Inferior parietal cortex (tissue), 1 donor: ENCODE data around the gene NUP107.

Experiments used
- DNase-seq: peaks from one replicate; pipeline ENCODE4 v3.0.0-alpha.2; 2016; ENCODE audit errors: extremely low spot score

Gene NUP107

GRCh38 chr12:68739891-68740290 lies 53.1 kb downstream of the NUP107 start:
- no peak for DNase-seq

GRCh38 chr12:68743356-68743755 lies 56.6 kb downstream of the NUP107 start:
- no peak for DNase-seq

GRCh38 chr12:68745376-68745903 lies 58.7 kb downstream of the NUP107 start:
- no peak for DNase-seq

- DNase-seq, result peak; percentile 97
Measured at GRCh38 chr12:68745904-68746571, 59.3 kb downstream of the NUP107 start, which contains the start of gene SLC35E3. Gene SLC35E3, plus strand, starts transcription at chr12:68746176. Its CDS starts 202 bp downstream, at chr12:68746378.

- peak; percentile 63 for DNase-seq
Measured at GRCh38 chr12:68746572-68747180, 59.9 kb downstream of the NUP107 start.

- DNase-seq, result no peak
Measured at GRCh38 chr12:68749443-68749842, 62.7 kb downstream of the NUP107 start.

GRCh38 chr12:68749861-68750260 lies 63.1 kb downstream of the NUP107 start:
- no peak for DNase-seq

GRCh38 chr12:68750506-68750905 lies 63.7 kb downstream of the NUP107 start:
- no peak for DNase-seq

GRCh38 chr12:68755536-68756243 lies 68.9 kb downstream of the NUP107 start:
- no peak for DNase-seq

- DNase-seq, result no peak
Measured at GRCh38 chr12:68759852-68760251, 73.1 kb downstream of the NUP107 start.

GRCh38 chr12:68760806-68761441 lies 74.1 kb downstream of the NUP107 start:
- DNase-seq, result no peak

- no peak for DNase-seq
Measured at GRCh38 chr12:68761442-68761812, 74.6 kb downstream of the NUP107 start.

GRCh38 chr12:68761901-68762630 lies 75.3 kb downstream of the NUP107 start:
- no peak for DNase-seq

GRCh38 chr12:68762691-68763090 lies 75.9 kb downstream of the NUP107 start:
- no peak for DNase-seq

GRCh38 chr12:68765696-68766095 lies 78.9 kb downstream of the NUP107 start:
- no peak for DNase-seq

- DNase-seq, result no peak
Measured at GRCh38 chr12:68766646-68767045, 79.9 kb downstream of the NUP107 start.

GRCh38 chr12:68767191-68767590 lies 80.4 kb downstream of the NUP107 start:
- no peak for DNase-seq

- DNase-seq, result no peak
Measured at GRCh38 chr12:68768431-68768939, 81.7 kb downstream of the NUP107 start.

GRCh38 chr12:68769941-68770340 lies 83.2 kb downstream of the NUP107 start:
- DNase-seq, result no peak

- no peak for DNase-seq
Measured at GRCh38 chr12:68771223-68771925, 84.6 kb downstream of the NUP107 start.

GRCh38 chr12:68772714-68773113 lies 85.9 kb downstream of the NUP107 start:
- DNase-seq, result no peak
